H1 (cell line): ENCODE results near the gene LMTK3.

Source experiments
- BRCA1 ChIP-seq: IDR thresholded peaks from 2 replicates; pipeline ENCODE4 v1.6.1; 2012; ENCODE audit warnings: low read depth, low read length, improper control_type of control experiment
- EP300 ChIP-seq, 2 experiments: IDR thresholded peaks; 1 replicate in 1 of 2; 2 replicates in 1 of 2; pipeline ENCODE4 v1.6.1; 2011 to 2012; ENCODE audit warnings: low read depth in 2 of 2, low read length in 2 of 2, mild to moderate bottlenecking in 2 of 2, borderline replicate concordance in 1 of 2, inconsistent platforms in 1 of 2, moderate library complexity in 1 of 2
- GTF2F1 ChIP-seq: IDR thresholded peaks from 2 replicates; pipeline ENCODE4 v1.6.1; 2012; ENCODE audit warnings: low read depth, low read length, improper control_type of control experiment, borderline replicate concordance
- HDAC2 ChIP-seq, 2 experiments: fragments of 300-600 bp in 1 of 2; sonication (generic) in 1 of 2; IDR thresholded peaks; 2 replicates each; pipeline ENCODE4 v1.6.1; 2011 to 2012; ENCODE audit warnings: low read depth in 2 of 2, low read length in 2 of 2, mild to moderate bottlenecking in 2 of 2, moderate library complexity in 2 of 2, borderline replicate concordance in 1 of 2, inconsistent platforms in 1 of 2
- JUN ChIP-seq: IDR thresholded peaks from 2 replicates; pipeline ENCODE4 v1.6.1; 2011; ENCODE audit warnings: low read depth, mild to moderate bottlenecking, improper control_type of control experiment, low read length
- KDM5A ChIP-seq: fragments of 200-600 bp; IDR thresholded peaks from 2 replicates; pipeline ENCODE4 v1.7.1; 2012; ENCODE audit warnings: mild to moderate bottlenecking, low read length, inconsistent platforms, mixed read lengths
- POLR2A ChIP-seq, 2 experiments: IDR thresholded peaks; 1 replicate in 1 of 2; 2 replicates in 1 of 2; pipeline ENCODE4 v1.6.1; 2011; ENCODE audit warnings: low read depth in 2 of 2, low read length in 2 of 2, mild to moderate bottlenecking in 2 of 2; ENCODE audit errors: control extremely low read depth in 1 of 2
- POLR2AphosphoS5 ChIP-seq: IDR thresholded peaks from 2 replicates; pipeline ENCODE4 v1.6.1; 2011; ENCODE audit warnings: low read depth, low read length
- POU5F1 ChIP-seq: IDR thresholded peaks from 2 replicates; pipeline ENCODE4 v1.6.1; 2011; ENCODE audit warnings: low read depth, mild to moderate bottlenecking, low read length, moderate library complexity
- RFX5 ChIP-seq: IDR thresholded peaks from 2 replicates; pipeline ENCODE4 v1.6.1; 2011; ENCODE audit warnings: low read depth, low read length, improper control_type of control experiment, borderline replicate concordance
- RNF2 ChIP-seq: fragments of 200-900, 300-1000 bp; sonication (generic); IDR thresholded peaks from 2 replicates; pipeline ENCODE4 v1.7.1; 2016; ENCODE audit warnings: borderline replicate concordance, low read depth, mild to moderate bottlenecking, antibody characterized with exemption, low read length; ENCODE audit not compliant: poor library complexity, severe bottlenecking; ENCODE audit errors: missing control alignments
- SIRT6 ChIP-seq: IDR thresholded peaks from one replicate; pipeline ENCODE4 v1.7.1; 2012; ENCODE audit warnings: low read length, inconsistent platforms
- TF ChIP-seq, protein P1 (sequence below), 3 experiments: IDR thresholded peaks; 1 replicate in 2 of 3; 2 replicates in 1 of 3; pipeline versions ENCODE4 v1.5.1 to v1.6.1; 2011; ENCODE audit warnings: low read length in 3 of 3, mild to moderate bottlenecking in 3 of 3, inconsistent platforms in 2 of 3, low read depth in 1 of 3, moderate library complexity in 1 of 3; ENCODE audit not compliant: insufficient read depth in 1 of 3; ENCODE audit errors: control extremely low read depth in 1 of 3

GRCh38 chr19:48533770-48534169 is 22.1 kb upstream of the LMTK3 start:
- TF ChIP-seq, protein P1, sequence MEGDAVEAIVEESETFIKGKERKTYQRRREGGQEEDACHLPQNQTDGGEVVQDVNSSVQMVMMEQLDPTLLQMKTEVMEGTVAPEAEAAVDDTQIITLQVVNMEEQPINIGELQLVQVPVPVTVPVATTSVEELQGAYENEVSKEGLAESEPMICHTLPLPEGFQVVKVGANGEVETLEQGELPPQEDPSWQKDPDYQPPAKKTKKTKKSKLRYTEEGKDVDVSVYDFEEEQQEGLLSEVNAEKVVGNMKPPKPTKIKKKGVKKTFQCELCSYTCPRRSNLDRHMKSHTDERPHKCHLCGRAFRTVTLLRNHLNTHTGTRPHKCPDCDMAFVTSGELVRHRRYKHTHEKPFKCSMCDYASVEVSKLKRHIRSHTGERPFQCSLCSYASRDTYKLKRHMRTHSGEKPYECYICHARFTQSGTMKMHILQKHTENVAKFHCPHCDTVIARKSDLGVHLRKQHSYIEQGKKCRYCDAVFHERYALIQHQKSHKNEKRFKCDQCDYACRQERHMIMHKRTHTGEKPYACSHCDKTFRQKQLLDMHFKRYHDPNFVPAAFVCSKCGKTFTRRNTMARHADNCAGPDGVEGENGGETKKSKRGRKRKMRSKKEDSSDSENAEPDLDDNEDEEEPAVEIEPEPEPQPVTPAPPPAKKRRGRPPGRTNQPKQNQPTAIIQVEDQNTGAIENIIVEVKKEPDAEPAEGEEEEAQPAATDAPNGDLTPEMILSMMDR (IDR thresholded peaks at IDR 0.05; ENCODE audit: control extremely low read depth in 1 of 3, insufficient read depth in 1 of 3, low read depth in 1 of 3, low read length in 3 of 3): no peak
- TF ChIP-seq SIRT6: no peak
- no peak for TF ChIP-seq GTF2F1
- no peak for TF ChIP-seq HDAC2 (IDR thresholded peaks at IDR 0.05; ENCODE audit: borderline replicate concordance in 1 of 2, low read depth in 2 of 2, low read length in 2 of 2)
- TF ChIP-seq BRCA1: no peak
- TF ChIP-seq POLR2A (IDR thresholded peaks at IDR 0.05; ENCODE audit: control extremely low read depth in 1 of 2, low read depth in 2 of 2, low read length in 2 of 2): no peak
- no peak for TF ChIP-seq RFX5
- TF ChIP-seq POLR2AphosphoS5: no peak
- no peak for TF ChIP-seq POU5F1
- no peak for TF ChIP-seq RNF2
- no peak for TF ChIP-seq JUN
- no peak for TF ChIP-seq KDM5A
- TF ChIP-seq EP300 (IDR thresholded peaks at IDR 0.05; ENCODE audit: borderline replicate concordance in 1 of 2, low read depth in 2 of 2, low read length in 2 of 2): no peak
